ENCODE data around the gene MTHFD1L.

- no peak for TF ChIP-seq EZH2 (IDR thresholded peaks at IDR 0.05; ENCODE audit: insufficient read depth, low read length)
- TF ChIP-seq CTCF (IDR thresholded peaks at IDR 0.05; ENCODE audit: insufficient read depth, low read depth, low read length) = no peak
Measured at GRCh38 chr6:151130329-151130728, 264.8 kb downstream of the MTHFD1L start.

All from astrocyte (in vitro differentiated cells and primary cell).